GM19239 (cell line): ENCODE measurements around the gene AP3B1.
A peak's percentile ranks its signal among the peaks of the same experiment; 100 is the strongest.
"Not testable (repeated sequence)": the region's sequence is repeated elsewhere in the genome, so short reads cannot be mapped to it uniquely, and the experiment has no call there.

Experiments used
- DNase-seq: peaks from one replicate; pipeline ENCODE4 v3.0.0; 2011; ENCODE audit warnings: low spot score; ENCODE audit not compliant: insufficient read length
- FAIRE-seq: peaks from 2 replicates; lab custom pipeline; 2011; peaks lifted over from hg19 to GRCh38; lab: Jason Lieb, UNC

The AP3B1 gene

DNA sequence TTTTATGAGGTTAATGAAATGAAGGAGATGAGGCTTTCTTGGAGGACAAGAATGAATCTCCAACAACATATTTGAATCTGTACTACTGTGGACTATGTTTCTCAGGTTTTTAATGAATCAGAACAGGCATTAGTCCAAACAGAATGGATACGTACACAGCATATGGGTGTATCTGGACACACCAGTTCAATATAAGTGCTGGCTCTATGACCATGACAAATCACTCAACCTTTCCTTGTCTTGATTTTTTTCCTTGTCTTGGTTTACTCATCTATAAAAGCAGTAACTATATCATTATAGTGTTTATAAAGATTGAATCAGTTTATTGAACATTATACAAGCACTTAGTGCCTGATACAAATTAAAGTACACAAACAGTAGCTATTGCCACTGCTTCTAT lies 104.1 kb downstream of the AP3B1 start:
- FAIRE-seq, result no peak

DNA sequence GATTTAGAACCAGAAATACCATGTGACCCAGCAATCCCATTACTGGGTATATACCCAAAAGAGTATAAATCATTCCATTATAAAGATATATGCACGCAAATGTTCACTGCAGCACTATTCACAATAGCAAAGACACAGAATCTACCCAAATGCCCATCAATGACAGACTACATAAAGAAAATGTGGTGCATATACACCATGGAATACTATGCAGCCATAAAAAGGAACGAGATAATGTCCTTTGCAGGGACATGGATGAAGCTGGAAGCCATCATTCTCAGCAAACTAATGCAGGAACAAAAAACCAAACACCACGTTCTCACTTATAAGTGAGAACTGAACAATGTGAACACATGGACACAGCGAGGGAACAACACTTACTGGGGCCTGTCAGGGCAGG lies 105.8 kb downstream of the AP3B1 start:
- DNase-seq, FAIRE-seq: not testable (repeated sequence)

More for the DNA sequence above, 104.1 kb downstream of the AP3B1 start:
- no peak for DNase-seq

DNA sequence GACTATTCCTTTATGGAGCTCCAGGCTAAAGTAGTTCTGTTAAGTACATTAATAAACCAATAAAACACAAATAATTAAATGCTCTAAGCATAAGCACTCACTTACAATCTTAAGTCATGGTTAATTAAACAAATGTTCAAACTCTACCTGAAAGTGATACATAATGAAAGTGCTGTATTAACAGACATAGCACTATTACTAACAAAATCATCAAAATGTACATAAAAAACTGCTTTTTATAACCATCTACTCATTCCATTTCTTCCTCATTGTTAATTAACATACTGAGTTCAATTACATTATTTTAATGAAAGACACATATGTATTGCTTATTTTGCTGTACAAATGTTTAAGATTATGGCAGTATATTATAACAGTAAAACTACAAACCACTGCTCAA lies 107.3 kb downstream of the AP3B1 start:
- peak; percentile 39 for FAIRE-seq
- no peak for DNase-seq

DNA sequence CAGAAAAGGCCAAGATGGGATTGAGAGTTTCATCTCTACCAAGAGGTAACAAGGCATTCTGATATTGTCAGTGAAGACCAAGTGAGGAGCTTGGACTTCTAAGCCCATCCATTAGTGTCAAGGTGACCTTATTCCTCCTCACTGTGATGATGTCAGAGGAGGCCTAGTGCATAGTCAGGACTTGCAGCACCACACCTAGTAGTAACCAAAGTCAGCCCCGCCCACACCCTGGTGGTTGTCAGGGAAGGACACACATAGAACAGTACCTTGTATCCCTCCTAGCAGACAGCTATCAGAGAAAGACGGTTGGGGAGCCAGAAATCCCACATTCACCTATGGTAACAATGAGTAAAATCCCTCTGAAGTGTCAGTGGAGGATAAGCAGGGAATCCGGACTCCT lies 111.7 kb downstream of the AP3B1 start:
- FAIRE-seq, result no peak
- DNase-seq, result no peak

DNA sequence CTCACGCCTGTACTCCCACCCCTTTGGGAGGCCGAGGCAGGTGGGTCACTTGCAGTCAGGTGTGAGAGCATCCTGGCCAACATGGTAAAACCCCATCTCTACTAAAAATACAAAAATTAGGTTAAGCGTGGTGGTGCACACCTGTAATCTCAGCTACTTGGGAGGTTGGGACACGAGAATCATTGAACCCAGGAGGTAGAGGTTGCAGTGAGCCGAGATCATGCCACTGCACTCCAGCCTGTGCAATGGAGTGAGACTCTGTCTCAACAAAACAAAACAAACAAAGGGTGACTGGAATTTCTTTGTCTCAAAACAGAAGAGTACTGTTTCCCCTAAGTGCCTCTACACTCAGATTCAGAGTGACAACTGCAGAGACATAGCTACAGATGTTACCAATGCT lies 116.1 kb downstream of the AP3B1 start:
- no peak for FAIRE-seq
- DNase-seq, result no peak

DNA sequence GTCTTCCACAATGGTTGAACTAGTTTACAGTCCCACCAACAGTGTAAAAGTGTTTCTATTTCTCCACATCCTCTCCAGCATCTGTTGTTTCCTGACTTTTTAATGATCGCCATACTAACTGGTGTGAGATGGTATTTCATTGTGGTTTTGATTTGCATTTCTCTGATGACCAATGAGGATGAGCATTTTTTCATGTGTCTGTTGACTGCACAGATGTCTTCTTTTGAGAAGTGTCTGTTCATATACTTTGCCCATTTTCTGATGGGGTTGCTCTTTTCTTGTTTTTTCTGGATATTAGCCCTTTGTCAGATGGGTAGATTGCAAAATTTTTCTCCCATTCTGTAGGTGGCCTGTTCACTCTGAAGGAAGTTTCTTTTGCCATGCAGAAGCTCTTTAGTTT lies 124.2 kb downstream of the AP3B1 start:
- FAIRE-seq, DNase-seq: not testable (repeated sequence)

DNA sequence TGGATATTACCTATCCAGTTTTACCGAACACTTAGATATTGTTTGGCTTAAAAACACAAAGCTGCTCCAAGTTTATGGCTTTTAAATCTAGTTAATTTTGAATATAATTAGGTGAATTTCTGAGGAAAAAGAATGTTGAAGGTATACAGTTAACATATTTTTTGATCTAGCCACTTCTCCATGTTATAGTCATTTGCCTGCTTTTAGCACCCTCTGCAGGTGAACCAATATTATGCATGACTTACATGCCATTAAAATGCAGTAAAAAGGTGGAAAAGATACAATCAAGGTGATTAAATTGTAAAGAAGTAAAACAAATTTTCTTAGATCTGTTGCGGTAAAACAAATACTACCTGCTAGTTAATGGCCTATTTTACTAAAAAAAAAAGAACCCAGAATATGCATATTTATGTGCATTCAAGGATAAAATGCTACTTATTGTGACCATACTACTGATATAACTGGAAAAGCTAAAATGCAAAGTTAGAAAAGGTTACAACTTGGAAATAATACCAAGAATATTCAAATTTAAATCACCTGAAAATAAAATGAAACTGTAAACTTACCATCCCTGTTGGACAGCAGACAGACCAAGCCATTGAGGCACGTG lies 132.1 kb downstream of the AP3B1 start:
- peak; percentile 37 for FAIRE-seq

DNA sequence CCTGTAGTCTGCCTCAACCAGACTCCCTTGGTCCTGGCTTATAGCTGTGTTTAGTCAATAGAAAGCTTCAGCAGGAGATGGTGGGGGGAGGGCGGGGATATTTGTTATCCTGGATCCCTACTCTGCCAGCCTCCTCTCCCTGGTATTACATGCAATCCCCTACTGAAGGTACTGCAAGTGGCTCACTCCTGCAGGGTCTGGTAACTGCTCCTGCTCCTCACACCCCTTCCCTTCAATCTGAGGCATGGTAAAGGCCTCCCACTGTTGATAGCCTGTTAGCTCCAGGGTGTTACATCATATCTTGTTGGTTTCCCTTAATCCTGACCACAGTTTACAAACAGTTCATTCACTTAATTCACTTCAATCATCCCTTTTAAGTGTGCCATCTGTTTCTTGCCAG lies 137.5 kb downstream of the AP3B1 start:
- DNase-seq (no peak), FAIRE-seq (no peak)

More for the DNA sequence above, 132.1 kb downstream of the AP3B1 start:
- DNase-seq, result no peak

DNA sequence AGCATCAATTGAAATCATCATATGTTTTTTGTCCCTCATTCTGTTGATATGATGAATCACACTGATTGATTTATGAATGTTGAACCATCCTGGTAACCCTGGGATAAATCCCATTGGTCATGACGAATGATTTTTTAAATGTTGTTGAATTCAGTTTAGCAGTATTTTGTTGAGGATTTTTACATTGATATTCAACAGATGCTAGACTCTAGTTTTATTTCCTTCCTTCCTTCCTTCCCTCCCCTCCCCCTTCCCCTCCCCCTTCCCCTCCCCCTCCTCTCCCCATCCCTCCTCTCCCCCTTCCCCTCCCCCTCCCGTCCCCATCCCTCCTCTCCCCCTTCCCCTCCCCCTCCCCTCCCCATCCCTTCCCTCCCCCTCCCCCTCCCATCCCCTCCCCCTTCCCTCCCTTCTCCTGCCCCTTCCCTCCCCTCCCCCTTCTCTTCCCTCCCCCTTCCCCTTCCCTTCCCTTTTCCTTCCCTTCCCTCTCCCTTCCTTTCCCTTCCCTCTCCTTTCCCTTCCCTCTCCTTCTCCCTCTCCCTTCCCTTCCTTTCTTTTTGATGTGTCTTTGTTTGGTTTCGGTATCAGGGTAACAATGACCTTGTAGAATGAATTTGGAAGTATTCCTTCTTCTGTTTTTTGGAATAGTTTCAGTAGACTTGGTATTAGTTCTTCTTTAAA lies 142.8 kb downstream of the AP3B1 start:
- DNase-seq, result no peak
- no peak for FAIRE-seq

DNA sequence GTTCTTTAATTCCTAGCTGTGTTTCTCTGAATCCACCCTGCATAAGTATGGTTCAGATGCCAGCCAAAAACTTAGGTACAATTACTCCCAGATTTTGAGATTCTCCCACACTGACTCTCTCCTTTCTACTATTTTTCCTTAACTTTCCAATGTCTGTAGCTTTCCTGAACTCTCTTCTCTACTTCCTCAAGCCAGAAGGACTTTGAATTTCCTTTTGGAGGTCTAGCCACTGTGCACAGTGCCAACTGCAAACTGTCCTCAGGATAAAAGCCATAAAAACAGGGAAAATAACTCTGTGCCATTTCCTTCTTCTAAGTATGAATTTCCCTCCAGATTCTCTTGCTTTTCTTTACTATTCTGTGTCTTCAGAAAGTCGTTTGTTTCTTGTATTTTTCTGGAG lies 157.2 kb downstream of the AP3B1 start:
- DNase-seq (no peak), FAIRE-seq (no peak)

DNA sequence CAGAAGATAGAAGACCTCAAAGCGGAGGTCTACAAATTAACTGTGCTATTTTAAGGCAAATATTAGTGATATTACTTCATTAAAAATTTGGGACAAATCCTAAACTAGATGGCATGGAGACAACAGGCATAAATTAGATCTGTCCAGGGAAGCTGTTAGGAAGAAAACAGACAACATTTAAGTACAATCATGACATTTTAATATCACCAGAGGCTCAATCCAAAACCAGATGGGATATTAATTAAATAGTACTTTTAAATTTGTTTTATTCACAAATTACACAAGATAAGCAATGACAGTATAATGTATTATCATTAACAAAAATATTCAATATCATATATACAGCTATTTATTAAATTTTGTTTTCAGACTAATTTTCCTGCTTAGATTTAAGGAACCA lies 161.1 kb downstream of the AP3B1 start:
- no peak for FAIRE-seq
- no peak for DNase-seq

DNA sequence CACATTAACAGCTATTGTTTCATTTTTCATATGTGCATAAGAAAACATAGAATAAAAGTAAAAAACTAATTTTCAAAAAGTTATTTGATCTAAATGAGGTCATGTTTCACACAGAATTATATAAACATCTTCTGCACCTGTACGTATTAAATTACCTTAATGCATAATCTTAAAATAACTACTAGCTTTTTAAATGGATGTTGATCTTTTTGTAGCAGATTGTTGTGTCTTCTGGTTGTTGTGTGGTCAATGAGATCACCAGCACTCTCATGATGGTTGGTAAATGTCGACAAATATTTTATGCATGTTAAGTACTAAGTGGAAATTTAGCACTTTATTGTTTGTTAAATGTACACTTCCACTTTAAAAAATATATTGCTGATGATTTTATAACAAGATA lies 162.0 kb downstream of the AP3B1 start:
- DNase-seq, result no peak
- no peak for FAIRE-seq

DNA sequence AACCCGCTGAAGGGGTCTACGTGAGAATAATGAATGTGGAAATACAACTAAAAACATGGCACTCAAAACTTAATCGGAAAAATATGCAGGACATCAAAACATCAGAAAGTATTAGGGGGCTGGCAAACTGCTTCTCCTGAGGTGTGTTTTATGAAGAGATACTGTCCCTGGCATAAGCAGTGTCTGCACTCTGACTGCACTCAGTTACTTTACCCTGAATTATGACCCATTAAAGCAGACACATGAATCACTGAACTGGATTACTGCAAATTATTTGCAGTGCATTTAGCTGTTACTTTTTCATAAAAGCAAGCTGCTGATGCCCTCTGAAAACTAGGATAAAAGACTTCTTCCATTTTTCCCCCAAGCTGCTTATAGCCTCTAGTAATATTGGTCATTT lies 164.9 kb downstream of the AP3B1 start:
- no peak for FAIRE-seq
- DNase-seq, result no peak

DNA sequence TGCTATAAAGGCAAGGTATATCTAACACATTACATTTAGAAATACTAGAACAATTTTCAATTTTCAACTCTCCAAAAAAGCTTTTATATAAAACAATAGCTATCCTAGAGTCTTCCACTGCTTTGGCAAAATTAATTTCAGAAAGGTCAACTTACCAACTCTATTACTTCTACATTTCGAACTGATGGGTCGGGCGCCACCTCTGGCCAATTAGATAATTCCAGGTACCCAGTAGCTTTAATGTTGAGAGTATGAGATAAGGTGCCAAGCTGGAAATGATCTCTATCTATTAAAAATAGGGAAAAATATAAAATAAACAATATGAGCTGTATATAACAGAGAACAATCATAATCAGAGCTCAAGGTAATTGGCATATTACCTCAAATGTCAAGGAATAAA lies 166.6 kb downstream of the AP3B1 start:
- DNase-seq (no peak), FAIRE-seq (peak; percentile 4)

DNA sequence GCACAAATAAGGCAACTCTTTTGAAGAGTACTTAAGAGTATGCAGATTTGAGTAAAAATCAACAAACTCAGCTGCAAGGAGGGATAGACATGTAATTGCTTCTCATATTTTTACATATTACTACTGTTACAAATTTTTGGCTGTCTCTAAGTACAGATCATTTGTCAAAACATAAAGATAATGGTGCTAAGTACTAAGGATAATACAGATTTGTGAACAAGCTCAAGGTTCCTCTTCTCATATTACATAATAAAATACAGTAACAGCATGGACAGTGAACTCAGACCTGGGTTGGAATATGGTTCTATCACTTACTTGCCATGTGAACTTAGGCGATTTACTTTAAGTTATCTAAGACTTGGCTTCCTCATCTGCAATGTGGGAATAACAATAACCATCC lies 168.0 kb downstream of the AP3B1 start:
- DNase-seq (no peak), FAIRE-seq (no peak)

DNA sequence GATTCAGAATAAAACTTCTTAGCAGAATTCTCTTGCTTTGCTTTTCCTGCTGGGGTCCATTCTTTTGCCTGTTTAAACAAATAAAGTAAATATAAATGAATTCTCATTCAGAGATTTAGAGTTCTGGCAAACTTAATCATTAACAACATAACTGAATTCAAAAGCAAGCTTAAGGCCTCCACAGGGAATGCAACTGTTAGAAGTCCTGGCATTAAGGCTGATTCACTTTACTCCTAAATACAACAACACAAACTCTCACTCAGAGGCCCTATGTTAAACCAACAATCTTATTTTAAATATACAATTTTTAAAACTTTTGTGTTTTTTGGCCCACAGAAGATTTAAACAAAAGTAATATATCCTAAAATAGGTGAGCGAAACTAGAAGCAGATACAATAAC lies 178.3 kb downstream of the AP3B1 start:
- no peak for DNase-seq
- FAIRE-seq, result no peak

DNA sequence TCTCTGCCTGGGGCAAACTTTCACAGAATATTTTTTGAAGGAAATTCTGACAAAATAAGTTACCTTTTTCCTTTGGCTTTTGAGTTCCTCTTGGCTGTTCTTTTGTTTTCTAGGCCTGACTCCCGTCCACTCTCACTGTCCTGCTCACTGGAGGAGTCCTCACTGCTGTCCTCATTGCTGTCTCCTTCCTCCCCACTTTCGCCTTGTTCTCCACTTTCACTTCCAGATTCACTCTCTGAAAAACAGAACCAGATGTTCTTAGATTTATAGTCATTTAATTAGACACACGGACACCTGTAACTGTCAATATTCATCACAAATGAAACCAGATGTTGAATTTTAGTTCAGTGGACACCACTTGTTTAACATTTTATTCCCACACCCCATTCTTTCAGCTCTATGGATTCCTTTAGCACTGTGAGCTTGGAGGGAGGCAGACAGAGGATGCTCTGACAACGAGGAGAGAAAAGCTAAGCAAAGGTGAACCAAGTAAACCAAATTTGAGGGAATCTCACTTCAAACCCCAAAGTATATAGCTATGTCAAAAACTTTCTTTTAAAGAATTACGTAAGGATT lies 180.7 kb downstream of the AP3B1 start:
- DNase-seq, result no peak
- FAIRE-seq, result peak; percentile 88

DNA sequence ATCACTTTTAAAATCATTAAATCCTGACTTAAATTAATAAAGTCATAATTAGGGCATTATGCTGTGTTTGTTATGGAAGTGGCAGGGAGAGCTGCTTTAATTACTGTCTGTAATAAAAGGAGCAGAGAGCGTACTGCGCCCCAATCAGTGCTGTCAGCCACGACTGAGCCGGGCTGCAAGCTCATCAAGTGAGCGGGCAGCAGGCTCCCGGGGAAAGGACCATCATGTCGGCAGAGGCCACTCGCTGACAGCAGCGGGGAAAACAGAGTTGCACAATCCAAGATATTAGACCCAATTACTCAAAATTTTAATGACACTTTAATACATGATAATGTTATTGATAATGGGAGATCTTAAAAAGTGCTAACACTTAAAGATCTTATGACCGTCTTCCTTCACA lies 181.6 kb downstream of the AP3B1 start:
- DNase-seq, result no peak
- FAIRE-seq, result no peak

DNA sequence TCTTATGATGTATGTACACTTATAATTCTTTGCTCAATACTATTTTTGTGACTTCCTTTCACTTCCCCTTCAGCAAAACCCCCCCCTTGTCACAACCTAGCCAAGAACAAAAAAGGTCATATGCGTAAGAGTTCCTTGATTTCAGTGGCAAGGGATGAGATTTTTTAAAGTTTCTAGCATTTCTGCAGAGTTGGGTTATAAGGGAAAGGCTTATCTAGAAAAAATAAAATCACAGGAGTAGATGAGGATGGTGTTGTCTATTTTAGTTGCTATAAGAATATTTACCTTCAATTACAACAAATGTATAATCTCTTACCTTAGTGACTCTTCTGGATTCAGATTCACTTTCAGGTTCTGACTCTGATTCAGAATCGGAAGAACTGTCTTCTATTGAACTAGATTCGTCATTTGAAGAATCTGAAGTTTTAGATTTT lies 184.6 kb downstream of the AP3B1 start:
- DNase-seq (no peak), FAIRE-seq (peak; percentile 70)

DNA sequence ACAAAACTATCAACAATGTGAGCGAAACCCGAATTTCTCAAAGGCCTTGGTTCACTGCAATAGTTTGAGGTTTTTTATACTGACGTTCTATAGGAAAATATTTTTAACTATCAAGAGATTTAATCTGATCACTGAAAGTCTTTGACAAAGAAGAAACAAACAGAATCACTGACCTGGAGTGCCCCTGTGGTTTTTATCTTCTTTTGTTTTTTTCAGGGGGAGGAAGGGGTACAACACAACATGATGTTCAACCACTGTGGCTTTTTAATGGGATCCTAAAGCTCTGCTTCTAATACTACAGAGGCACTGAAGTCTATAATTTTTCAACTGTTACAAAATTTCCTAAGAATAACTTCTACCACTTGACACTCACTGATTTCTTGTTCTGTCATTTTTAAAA lies 185.9 kb downstream of the AP3B1 start:
- DNase-seq, result no peak
- peak; percentile 78 for FAIRE-seq

DNA sequence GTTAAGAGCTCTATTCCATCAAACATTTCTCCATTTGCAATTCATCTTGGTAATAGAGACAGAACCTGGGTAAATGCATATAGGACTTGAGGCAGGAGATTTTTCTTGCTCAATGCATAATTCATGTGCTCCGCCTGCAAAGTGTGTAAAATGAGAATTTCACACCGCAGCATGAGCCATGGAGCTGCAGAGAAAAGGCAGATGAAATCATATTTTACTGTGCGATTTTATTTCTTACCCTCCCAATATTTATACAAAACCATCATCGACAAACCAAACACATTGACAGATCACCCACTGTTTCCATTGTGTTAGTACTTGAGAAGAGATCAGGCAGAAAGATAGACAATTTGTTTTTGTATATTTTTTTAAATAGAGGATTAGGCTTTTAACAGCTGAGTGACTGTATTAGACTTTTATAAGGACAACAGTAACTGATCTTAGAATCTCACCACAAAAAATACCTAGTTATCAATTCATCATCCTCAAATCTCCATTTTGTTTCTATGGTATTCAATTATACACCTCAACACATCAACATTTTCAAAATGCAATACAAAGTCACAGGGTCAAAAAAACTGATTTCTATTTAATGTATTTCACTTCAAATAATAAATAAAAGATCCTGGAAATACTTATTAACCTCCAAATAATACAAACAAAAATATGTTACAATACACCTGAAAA lies 191.1 kb downstream of the AP3B1 start:
- no peak for DNase-seq
- peak; percentile 71 for FAIRE-seq
